GM23338 (cell line): Measurements from ENCODE around the gene HCFC1. TPM values are rescaled to one million over a fixed set of nuclear protein-coding genes. Genes with fewer than 3 reads are reported as not detected.

Experiments used
- ATAC-seq: fragments of 200-7000 bp; cut with Tn5 transposase; 3 replicates; pipeline ENCODE4 v1.9.1; 2020
- DNase-seq: peaks from one replicate; pipeline ENCODE4 v3.0.0-alpha.2; 2015; ENCODE audit warnings: low spot score
- H2AFZ ChIP-seq: fragments of 200-600 bp; sonication (generic); 2 replicates; pipeline ENCODE4 v1.8.0; 2016; ENCODE audit warnings: antibody characterized with exemption, mild to moderate bottlenecking, moderate library complexity
- H3F3A ChIP-seq: fragments of 200-600 bp; sonication (generic); replicated peaks from 2 replicates; pipeline ENCODE4 v1.8.0; 2017; ENCODE audit warnings: antibody characterized with exemption, mixed run types, low read depth
- H3K27ac ChIP-seq: fragments of 200-600 bp; sonication (generic); 2 replicates; pipeline ENCODE4 v1.6.1; 2016; ENCODE audit warnings: low read depth
- H3K27me3 ChIP-seq: fragments of 200-600 bp; sonication (generic); 2 replicates; pipeline ENCODE4 v1.8.0; 2016; ENCODE audit warnings: mild to moderate bottlenecking, mixed run types, moderate library complexity; ENCODE audit not compliant: insufficient read depth
- H3K36me3 ChIP-seq: fragments of 200-600 bp; sonication (generic); 2 replicates; pipeline ENCODE4 v1.8.0; 2016; ENCODE audit warnings: mild to moderate bottlenecking; ENCODE audit not compliant: insufficient read depth
- H3K4me1 ChIP-seq: fragments of 200-600 bp; sonication (generic); 2 replicates; pipeline ENCODE4 v1.8.0; 2016; ENCODE audit warnings: mild to moderate bottlenecking, moderate library complexity; ENCODE audit not compliant: insufficient read depth
- H3K4me2 ChIP-seq: fragments of 200-600 bp; sonication (generic); 2 replicates; pipeline ENCODE4 v1.7.1; 2017; ENCODE audit warnings: mixed run types
- H3K4me3 ChIP-seq: fragments of 200-600 bp; sonication (generic); 2 replicates; pipeline ENCODE4 v1.6.1; 2016; ENCODE audit warnings: mixed run types
- H3K79me2 ChIP-seq: fragments of 200-600 bp; sonication (generic); replicated peaks from 2 replicates; pipeline ENCODE4 v1.8.0; 2017; ENCODE audit warnings: mild to moderate bottlenecking; ENCODE audit not compliant: insufficient read depth
- H3K9me2 ChIP-seq: fragments of 200-600 bp; sonication (generic); 2 replicates; pipeline ENCODE4 v1.8.0; 2017; ENCODE audit not compliant: insufficient read depth
- H4K20me1 ChIP-seq: fragments of 200-600 bp; sonication (generic); replicated peaks from 2 replicates; pipeline ENCODE4 v1.8.0; 2017; ENCODE audit warnings: mild to moderate bottlenecking; ENCODE audit not compliant: insufficient read depth
- H3K27ac Mint-ChIP-seq: 2 replicates; pipeline ENCODE4 v1.8.0; 2020; ENCODE audit warnings: inconsistent platforms, mild to moderate bottlenecking, moderate library complexity, mixed read lengths
- H3K27me3 Mint-ChIP-seq: 3 replicates; pipeline ENCODE4 v1.8.0; 2022; ENCODE audit warnings: low read depth, mild to moderate bottlenecking, moderate library complexity, mixed read lengths, inconsistent platforms; ENCODE audit not compliant: insufficient read depth, poor library complexity
- H3K36me3 Mint-ChIP-seq: 3 replicates; pipeline ENCODE4 v1.8.0; 2021; ENCODE audit warnings: low read depth, mild to moderate bottlenecking, inconsistent platforms, moderate library complexity, mixed read lengths
- H3K4me1 Mint-ChIP-seq: 3 replicates; pipeline ENCODE4 v1.8.0; 2020; ENCODE audit warnings: mild to moderate bottlenecking, inconsistent platforms, mixed read lengths
- H3K4me3 Mint-ChIP-seq: 3 replicates; pipeline ENCODE4 v1.8.0; 2021; ENCODE audit warnings: moderate library complexity, mild to moderate bottlenecking, inconsistent platforms, mixed read lengths
- H3K9me3 Mint-ChIP-seq: 3 replicates; pipeline ENCODE4 v1.8.0; 2020; ENCODE audit warnings: moderate library complexity, mild to moderate bottlenecking, inconsistent platforms, mixed read lengths
- CREB1 ChIP-seq: fragments of 250-450 bp; sonication (Bioruptor Pico); IDR thresholded peaks from 2 replicates; pipeline ENCODE4 v1.5.0; 2020; ENCODE audit warnings: low read depth, mild to moderate bottlenecking, moderate library complexity
- CTCF ChIP-seq, 2 experiments: fragments of 200-600 bp in 1 of 2; sonication (generic) in 1 of 2; conservative IDR thresholded peaks; 2 replicates each; pipeline versions ENCODE4 v1.5.1 to v1.6.1; 2016 to 2017; ENCODE audit warnings: antibody characterized with exemption in 2 of 2, low read depth in 2 of 2, mild to moderate bottlenecking in 2 of 2, moderate library complexity in 1 of 2
- ETS1 ChIP-seq: IDR thresholded peaks from 2 replicates; pipeline ENCODE4 v1.6.1; 2016; ENCODE audit warnings: antibody characterized with exemption
- EZH2 ChIP-seq: fragments of 200-600 bp; sonication (generic); IDR thresholded peaks from one replicate; pipeline ENCODE4 v1.8.0; 2017; ENCODE audit warnings: antibody characterized with exemption, mild to moderate bottlenecking, low read depth; ENCODE audit not compliant: unreplicated experiment
- EZH2phosphoT487 ChIP-seq: fragments of 200-600 bp; sonication (generic); IDR thresholded peaks from one replicate; pipeline ENCODE4 v1.8.1; 2018; ENCODE audit warnings: antibody characterized with exemption; ENCODE audit not compliant: unreplicated experiment
- JUNB ChIP-seq: IDR thresholded peaks from one replicate; pipeline ENCODE4 v1.6.1; 2016; ENCODE audit warnings: antibody characterized with exemption; ENCODE audit not compliant: unreplicated experiment
- NANOG ChIP-seq: IDR thresholded peaks from 2 replicates; pipeline ENCODE4 v1.6.1; 2016; ENCODE audit warnings: antibody characterized with exemption, borderline replicate concordance
- POLR2AphosphoS5 ChIP-seq: IDR thresholded peaks from 2 replicates; pipeline ENCODE4 v1.6.1; 2016; ENCODE audit warnings: antibody characterized with exemption, low read depth
- REST ChIP-seq: IDR thresholded peaks from one replicate; pipeline ENCODE4 v1.6.1; 2018; ENCODE audit warnings: antibody characterized with exemption; ENCODE audit not compliant: unreplicated experiment
- STAT1 ChIP-seq: IDR thresholded peaks from one replicate; pipeline ENCODE4 v1.6.1; 2016; ENCODE audit warnings: antibody characterized with exemption; ENCODE audit not compliant: unreplicated experiment
- ZNF114 ChIP-seq: fragments of 250-450 bp; sonication (Bioruptor Pico); IDR thresholded peaks from 2 replicates; pipeline ENCODE4 v1.5.0; 2020; ENCODE audit warnings: mild to moderate bottlenecking, moderate library complexity
- ZNF331 ChIP-seq: fragments of 250-450 bp; sonication (Bioruptor Pico); IDR thresholded peaks from 2 replicates; pipeline ENCODE4 v1.5.0; 2020; ENCODE audit warnings: low read depth, mild to moderate bottlenecking, moderate library complexity
- polyA plus RNA-seq: library from polyadenylated mRNA; unstranded; fragments of >200 nt; fragmentation: Nextera tagmentation; extraction: Ambion mirVana; gene quantifications from 2 replicates; pipeline ENCODE4 v1.2.1, GENCODE V29; 2016
- total RNA-seq: library from RNA; depleted of rRNA; stranded (reverse); fragments of >200 nt; shearing (Covaris generic); gene quantifications from 2 replicates; pipeline ENCODE4 v1.2.3, GENCODE V29; 2014

HCFC1 gene
- total and polyA plus RNA-seq, 2 experiments from 2014 or later, result 33.0 to 188 TPM

- no peak for TF ChIP-seq STAT1
- TF ChIP-seq POLR2AphosphoS5, result no peak
These were observed 14.4 kb downstream of the HCFC1 start (continued) for GRCh38 chrX:153957224-153957623.

- Histone ChIP-seq H3K9me2 (no peaks in the 10 kb centered on the region), H2AFZ (no peak overlapping the region), H3K27ac (no peak overlapping the region), H4K20me1 (no peaks in the 10 kb centered on the region), H3K36me3 (no peaks in the 10 kb centered on the region; the same call in 1 of the 2 replicates), H3K79me2 (no peaks in the 10 kb centered on the region; the same call in 1 of the 2 replicates), H3F3A (no peaks in the 10 kb centered on the region), H3K4me1 (no peaks in the 10 kb centered on the region), H3K4me2 (no peak overlapping the region), H3K27me3 (no peaks in the 10 kb centered on the region), H3K4me3 (no peak overlapping the region)
- no peak overlapping the region for H3K4me3 Mint-ChIP-seq
- H3K36me3 Mint-ChIP-seq, result peaks cover 80% of the 10 kb centered on the region
- ATAC-seq (no peak), DNase-seq (no peak)
- peaks cover 7% of the 10 kb centered on the region for H3K27me3 Mint-ChIP-seq
- H3K9me3 Mint-ChIP-seq, result no peaks in the 10 kb centered on the region
- no peak overlapping the region for H3K27ac Mint-ChIP-seq
- no peak for TF ChIP-seq CREB1
- TF ChIP-seq JUNB, result no peak
- H3K4me1 Mint-ChIP-seq, result no peaks in the 10 kb centered on the region
These were observed 15.3 kb downstream of the HCFC1 start for GRCh38 chrX:153956044-153956907.

- H3K27ac ChIP-seq, result no peak overlapping the region
- peaks cover 1% of the 10 kb centered on the region for H3K27me3 Mint-ChIP-seq
- no peaks in the 10 kb centered on the region for H3K27me3 ChIP-seq
- H3K4me1 Mint-ChIP-seq, result peaks cover 3% of the 10 kb centered on the region; the same call in 1 of the 3 replicates
- H3K9me2 ChIP-seq, result no peaks in the 10 kb centered on the region
- H3K27ac Mint-ChIP-seq, result no peak overlapping the region
- H3K36me3 ChIP-seq, result no peaks in the 10 kb centered on the region; the same call in 1 of the 2 replicates
- no peak overlapping the region for H3K4me2 ChIP-seq
- no peak overlapping the region for H2AFZ ChIP-seq
- no peaks in the 10 kb centered on the region; the same call in 1 of the 2 replicates for H3K79me2 ChIP-seq
- no peaks in the 10 kb centered on the region for H3K9me3 Mint-ChIP-seq
- no peak overlapping the region for H3K4me3 Mint-ChIP-seq
- no peaks in the 10 kb centered on the region for H4K20me1 ChIP-seq
- no peaks in the 10 kb centered on the region for H3F3A ChIP-seq
- DNase-seq (no peak), ATAC-seq (no peak)
- no peak overlapping the region for H3K4me3 ChIP-seq
- peaks cover 80% of the 10 kb centered on the region for H3K36me3 Mint-ChIP-seq
- H3K4me1 ChIP-seq, result no peaks in the 10 kb centered on the region
- TF ChIP-seq ZNF331 (CRISPR knock-in tag) (no peak), ZNF114 (CRISPR knock-in tag) (no peak), JUNB (no peak), STAT1 (no peak), POLR2AphosphoS5 (no peak), ETS1 (no peak), EZH2phosphoT487 (no peak), CREB1 (no peak), EZH2 (no peak), NANOG (no peak), REST (no peak), CTCF (conservative IDR thresholded peaks at IDR 0.05; ENCODE audit: low read depth in 2 of 2) (no peak)
These were observed 16.3 kb downstream of the HCFC1 start for GRCh38 chrX:153955228-153955732.
